ENCODE results near the gene CCDC175.

CCDC175 gene

DNA sequence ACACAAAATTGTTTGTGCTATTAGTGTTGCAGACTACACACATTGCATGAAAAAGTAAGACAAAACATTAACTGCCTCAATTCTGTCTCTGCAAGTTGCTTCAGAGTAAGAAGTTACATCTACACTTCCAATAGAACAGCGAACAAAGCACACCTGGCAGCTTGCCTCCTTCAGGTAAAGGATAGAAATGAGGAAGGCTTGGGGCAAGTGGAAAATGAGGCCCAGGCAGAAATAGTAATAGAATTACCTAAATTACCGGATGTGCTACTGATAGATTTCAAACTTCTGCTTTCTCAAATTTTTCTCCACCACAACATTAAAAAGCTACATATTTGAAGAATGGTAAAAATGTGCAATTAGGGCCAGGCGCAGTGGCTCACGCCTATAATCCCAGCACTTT, 37.7 kb downstream of the CCDC175 start:
- no peak for DNase-seq

- no peak for DNase-seq
Observed at GRCh38 chr14:59537476-59537875, 39.1 kb downstream of the CCDC175 start.

GRCh38 chr14:59534361-59534987, 42.1 kb downstream of the CCDC175 start:
- no peak for DNase-seq

- DNase-seq: no peak
Observed at GRCh38 chr14:59532419-59532818, 44.2 kb downstream of the CCDC175 start.

- DNase-seq: no peak
Observed at GRCh38 chr14:59530349-59530748, 46.3 kb downstream of the CCDC175 start.

DNA sequence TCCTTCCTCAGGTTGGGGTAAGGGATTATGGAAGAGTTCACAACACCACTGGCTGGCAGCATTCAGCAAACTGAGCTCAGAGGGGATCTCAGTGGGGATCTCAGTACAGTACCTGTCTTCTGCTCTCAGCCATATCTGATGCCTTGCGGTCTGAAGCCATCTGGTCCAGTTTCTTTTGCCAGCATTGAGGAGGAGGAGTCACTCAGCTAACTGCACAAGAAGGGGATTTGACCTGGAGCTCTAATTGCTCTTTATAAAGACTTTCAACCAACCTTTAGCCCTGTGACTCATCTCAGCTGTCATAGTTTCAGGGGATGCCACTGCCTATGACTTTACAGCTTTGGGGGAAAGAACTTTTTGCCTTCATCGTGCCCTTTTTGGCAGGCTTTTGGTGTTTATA, 47.4 kb downstream of the CCDC175 start:
- DNase-seq: no peak

DNA sequence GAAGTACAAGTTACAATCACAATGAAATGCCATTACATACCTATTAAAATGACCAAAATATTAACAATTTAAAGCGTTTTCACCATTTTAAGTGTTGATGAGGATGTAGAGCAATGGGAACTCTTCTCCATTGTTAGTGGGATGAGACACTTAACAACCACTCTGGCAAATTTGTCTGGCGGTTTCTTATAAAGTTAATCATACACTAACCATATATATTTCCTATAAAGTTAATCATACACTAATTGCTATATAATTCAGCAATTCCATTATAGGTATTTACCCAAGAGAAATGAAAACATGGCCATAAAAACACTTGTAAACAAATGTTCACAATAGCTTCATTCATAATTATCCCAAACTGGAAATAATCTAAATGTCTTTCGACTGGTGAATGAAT, 56.4 kb downstream of the CCDC175 start:
- no peak for DNase-seq

DNA sequence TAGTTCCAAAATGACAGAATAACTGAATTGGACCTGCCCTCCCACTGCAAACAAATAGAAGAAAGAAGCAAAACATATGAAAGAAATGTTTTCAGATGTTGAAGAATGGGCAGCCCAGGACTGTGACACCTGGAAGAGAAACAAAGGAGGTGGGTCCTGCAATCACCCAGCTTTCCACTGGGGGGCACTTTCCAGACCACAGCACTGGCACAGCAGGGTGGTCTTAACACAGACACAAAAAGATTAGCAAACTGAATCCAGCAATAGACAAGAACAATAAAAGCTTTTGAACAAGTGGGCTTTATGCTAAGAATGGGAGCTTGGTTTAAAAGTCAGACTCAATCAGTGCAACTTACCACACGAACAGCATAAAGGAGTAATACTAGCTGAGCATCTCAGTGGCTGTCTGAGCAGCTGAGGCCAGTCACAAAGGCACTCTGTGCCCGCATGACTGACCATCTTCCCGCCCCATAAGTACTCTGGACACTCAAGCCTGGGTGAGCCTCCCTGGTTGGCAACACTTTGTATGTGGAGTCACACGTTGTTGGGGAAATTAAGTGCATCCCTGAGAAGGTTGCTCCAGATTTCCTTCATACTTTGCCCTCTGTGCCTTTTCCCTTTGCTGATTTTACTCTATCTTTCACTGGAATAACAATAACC, 64.6 kb downstream of the CCDC175 start:
- DNase-seq: no peak

GRCh38 chr14:59510966-59511365, 65.6 kb downstream of the CCDC175 start:
- no peak for DNase-seq

DNA sequence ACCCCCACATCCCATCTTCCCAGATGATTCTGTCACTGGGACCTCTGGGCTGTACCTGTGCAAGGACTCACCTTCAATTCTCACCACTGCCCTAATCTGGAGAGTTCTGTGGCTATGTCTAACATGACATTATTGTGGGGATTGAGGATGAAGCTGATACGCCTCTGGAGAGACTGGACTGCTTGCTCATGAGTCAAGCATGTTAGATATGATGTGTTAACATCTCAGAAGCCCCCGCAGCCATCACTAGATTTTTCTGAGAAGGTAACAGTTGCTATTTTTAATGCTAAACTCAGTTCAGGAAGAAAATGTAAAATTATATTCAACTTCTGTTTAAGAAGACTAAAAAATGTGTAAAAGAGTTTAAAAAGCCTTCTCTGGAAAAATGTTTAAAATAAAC, 66.6 kb downstream of the CCDC175 start:
- DNase-seq: no peak

DNA sequence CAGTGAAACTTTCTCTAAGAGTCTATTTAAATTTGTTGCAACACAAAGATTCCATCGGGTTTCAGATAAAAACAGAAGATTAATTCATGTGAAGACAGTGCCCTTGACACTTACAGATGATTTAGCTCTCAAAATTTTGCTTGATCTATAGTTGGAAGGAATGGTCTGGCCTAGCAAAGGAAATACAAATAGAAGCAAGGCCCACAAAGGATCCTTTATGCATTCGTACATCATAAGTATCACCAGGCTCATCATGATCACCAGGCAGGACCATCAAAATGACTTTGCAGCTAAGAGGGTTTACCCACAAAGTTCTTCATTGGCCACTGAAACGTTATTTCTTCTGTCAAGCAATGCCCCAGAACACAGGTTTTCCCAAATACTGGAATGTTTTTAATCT, 67.5 kb downstream of the CCDC175 start:
- DNase-seq: no peak

DNA sequence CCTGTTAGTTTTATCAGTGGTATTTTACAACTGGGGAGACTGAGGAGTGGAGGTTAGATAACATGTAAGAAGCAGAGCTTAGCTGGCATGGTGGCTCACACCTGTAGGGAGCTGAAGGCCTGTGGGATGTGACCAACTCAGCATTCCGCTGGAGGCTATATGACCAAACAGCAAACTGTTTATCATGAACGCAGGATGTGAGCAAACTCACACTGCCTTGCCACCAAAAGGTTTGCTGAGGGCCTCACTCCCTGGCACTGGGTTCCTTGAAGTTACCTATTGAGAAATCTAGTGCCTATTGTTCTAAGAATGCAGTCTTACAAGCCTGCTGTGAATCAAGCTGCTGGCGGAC, 68.9 kb downstream of the CCDC175 start:
- DNase-seq: no peak

- DNase-seq: peak in 2 of 4 experiments; percentile 2 to 10
Observed at GRCh38 chr14:59507063-59507751, 69.4 kb downstream of the CCDC175 start.

DNA sequence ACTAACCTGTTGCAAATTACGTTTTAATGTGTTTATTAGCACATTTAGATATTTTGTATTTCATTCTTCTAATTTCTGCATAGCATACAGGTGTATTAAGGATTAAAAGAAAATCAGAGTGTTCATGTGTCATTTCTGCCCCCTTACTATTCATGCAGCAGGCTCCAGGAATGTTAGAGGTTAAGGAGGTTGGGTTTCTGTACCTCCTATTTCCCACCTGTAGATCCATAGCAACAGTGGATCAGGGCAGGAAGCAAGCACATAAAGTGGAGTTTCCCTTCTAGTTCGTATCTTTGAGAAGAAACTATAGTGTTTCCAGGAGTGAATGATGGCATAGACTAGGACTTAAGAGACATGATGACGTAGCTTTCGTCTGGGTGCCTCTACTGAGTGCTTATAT, 73.4 kb downstream of the CCDC175 start:
- DNase-seq: no peak

- no peak for DNase-seq
Observed at GRCh38 chr14:59500732-59501131, 75.9 kb downstream of the CCDC175 start.

DNA sequence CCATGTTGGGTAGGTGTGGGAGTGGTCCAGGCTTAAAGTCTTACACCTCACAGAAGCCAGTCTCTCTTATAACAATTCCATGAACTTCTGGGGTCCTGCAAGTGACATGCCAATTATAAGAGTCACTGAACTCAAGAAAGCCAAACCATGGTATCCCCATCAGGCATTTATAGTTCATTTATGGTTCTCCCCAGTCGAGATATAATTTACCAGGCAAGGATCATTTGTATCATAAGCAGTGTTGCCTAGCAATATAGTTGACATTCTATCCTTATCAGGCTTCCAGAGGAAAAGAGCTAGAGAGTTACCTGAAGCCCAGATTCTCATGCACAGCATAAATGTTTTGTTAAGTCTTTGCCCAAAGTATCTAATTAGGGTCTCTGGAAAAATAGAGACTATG, 84.2 kb downstream of the CCDC175 start:
- no peak for DNase-seq

- no peak for DNase-seq
Observed at GRCh38 chr14:59490756-59491155, 85.9 kb downstream of the CCDC175 start.

DNA sequence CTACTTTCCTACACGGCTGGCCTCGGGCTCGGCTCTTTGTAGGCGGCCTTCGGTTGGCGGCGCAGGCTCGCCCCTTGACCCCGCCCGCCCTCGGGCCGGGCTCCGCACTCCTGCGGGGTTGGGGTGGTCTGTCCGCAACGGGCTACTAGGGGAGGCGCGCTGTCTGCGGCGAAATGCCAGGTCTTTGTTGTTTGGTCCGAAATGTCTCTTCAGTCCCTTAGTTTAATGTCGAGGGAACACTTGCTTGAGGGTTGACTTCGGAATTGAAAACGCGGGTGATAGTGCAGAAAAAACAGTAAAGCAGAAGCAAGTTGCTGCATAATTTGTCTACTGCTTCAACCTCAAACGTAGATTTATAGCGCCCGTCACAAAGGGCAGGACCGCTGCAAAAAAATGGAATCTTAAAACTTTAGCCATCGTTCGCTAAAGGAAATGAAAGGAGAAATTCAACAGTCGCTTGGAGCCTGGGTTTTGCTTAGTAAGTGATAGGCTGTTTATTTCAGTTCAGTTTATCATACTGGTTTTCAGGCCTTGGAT, 91.9 kb downstream of the CCDC175 start:
- no peak for DNase-seq

- DNase-seq: peak; percentile 81 to 98 (median 96)
Observed at GRCh38 chr14:59483819-59484638, 92.6 kb downstream of the CCDC175 start, which contains the start of the genes JKAMP and L3HYPDH. TSS of gene JKAMP (plus strand) at chr14:59484517. CDS start at chr14:59484590, 73 bp downstream. TSS of gene L3HYPDH (minus strand) at chr14:59484408. CDS start at chr14:59484316, 92 bp downstream.

DNA sequence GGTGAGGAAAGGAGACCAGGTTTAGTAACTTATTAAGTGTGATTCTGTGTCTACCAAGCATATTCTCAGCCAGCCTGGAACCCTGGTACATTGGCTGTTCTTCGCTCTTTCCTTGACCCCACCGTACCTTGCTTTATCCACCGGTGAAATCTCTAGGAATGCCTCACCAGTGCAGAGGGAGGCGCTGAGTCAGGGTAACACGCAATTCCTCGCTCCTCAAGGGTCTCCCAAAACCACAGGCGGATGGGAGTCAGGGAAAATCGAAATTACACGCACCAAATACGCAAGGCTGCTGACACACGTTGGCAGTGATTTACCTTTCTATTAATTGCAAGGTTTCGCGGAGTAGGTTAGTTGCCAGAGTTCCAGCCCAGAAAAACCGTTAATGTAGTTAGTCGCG, 93.2 kb downstream of the CCDC175 start:
- no peak for DNase-seq

DNA sequence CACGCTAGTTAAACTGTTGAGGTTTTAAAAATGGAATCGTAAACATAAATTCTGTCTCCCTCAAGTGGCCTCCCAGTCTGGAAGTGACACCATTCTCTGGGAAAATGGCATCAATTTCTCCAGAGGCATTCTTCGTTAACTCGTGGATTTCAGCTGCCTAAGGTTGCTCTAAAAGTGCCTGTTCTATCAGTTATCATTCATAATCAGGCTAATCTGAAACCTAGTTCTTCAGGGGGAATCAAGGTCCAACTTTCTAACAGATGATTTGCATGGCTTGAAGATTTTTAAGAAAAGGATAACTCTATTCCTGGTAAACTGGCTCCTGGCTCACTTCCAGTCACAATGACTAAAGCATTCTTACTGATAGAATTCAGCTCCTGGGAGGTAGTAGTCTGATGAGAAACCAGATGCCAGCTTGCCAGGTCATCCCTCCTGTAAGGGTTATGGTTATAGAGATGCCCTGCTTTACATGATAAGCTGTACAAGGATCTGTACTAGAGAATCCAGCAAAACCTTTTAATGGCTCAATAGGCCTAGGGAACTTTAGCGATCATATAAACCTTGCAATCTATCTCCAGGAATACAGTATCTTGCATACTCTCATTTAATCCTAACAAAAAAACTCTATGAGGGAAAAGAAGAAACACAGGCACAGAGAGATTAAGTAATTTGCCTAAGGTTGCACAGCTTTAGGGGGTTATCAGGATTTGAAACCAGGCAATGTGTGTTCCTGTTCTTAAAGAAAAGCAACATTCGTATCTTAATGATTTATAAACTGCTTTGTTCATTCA, 93.9 kb downstream of the CCDC175 start:
- no peak for DNase-seq

DNA sequence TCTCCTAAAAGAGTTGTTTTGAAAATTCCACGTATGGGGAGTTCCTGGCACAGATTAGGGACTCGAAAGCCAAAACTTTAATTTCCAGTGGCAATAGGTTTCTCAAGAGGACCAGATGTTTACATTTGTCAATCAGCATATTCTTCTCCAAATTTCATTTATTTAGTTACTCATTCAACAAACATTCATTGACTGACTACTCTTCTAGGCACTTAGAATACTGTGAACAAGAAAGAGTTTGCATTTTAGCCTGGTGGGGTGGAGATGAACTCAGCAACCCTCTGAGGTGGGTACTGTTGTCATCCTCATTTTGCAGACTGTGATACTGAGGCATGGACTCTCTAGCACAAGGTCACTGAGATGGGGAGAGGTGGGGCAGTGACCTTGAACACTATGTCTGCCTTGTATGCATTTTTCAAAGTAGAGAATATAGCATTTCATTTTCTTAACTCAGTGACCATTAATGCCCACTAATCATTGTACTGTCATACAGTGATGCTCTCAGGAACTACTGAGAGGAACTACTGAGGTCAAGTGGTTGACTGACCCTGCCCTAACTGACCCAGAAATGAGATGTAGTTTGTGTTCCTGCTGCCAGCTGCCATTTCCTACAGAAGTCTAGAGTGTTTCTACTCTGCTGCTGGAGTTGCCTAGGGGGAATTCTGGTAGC, 94.6 kb downstream of the CCDC175 start:
- DNase-seq: no peak
